HepG2 (cell line): ENCODE data around the gene ELN. TPM values are rescaled to one million over a fixed set of nuclear protein-coding genes. Genes with fewer than 3 reads are reported as not detected.

Experiments
- ATAC-seq: fragments of 200-7000 bp; cut with Tn5 transposase; 3 replicates; pipeline ENCODE4 v1.9.1; 2020; ENCODE audit warnings: mild to moderate bottlenecking, moderate library complexity
- BruUV-seq: library from RNA; stranded (reverse); fragments of 400-500 nt; replicated peaks from 2 replicates; lab custom pipeline; 2021; lab: Mats Ljungman, UMichigan
- CTCF ChIA-PET: fragments of 300-600 bp; formaldehyde crosslinking; extraction: SDS; loops from one replicate; lab custom pipeline; 2021; ENCODE audit warnings: low total read pairs, inconsistent platforms, low intra/inter-chr PET ratio; lab: Yijun Ruan, JAX
- POLR2A ChIA-PET: fragments of 350-600 bp; sonication (Branson Sonifier 250); formaldehyde crosslinking; loops from one replicate; lab custom pipeline; 2020; ENCODE audit warnings: antibody characterized with exemption, inconsistent platforms; lab: Yijun Ruan, JAX
- DNase-seq: peaks from one replicate; pipeline ENCODE4 v3.0.0-alpha.2; 2015; ENCODE audit warnings: low spot score
- FAIRE-seq: peaks from 3 replicates; lab custom pipeline; 2011; peaks lifted over from hg19 to GRCh38; lab: Jason Lieb, UNC
- H2AFZ ChIP-seq: one replicate; pipeline ENCODE4 v1.6.1; 2011; ENCODE audit warnings: low read length, inconsistent platforms
- H3K27ac ChIP-seq: fragments of 300-600 bp; 3 replicates; pipeline ENCODE4 v1.8.0; 2011; ENCODE audit warnings: mixed run types, mild to moderate bottlenecking, mixed read lengths, low read length, inconsistent platforms; ENCODE audit not compliant: insufficient read depth; ENCODE audit errors: extremely low read length
- H3K27me3 ChIP-seq, 2 experiments: fragments of 200-600 bp in 1 of 2; 2 replicates in 1 of 2; 3 replicates in 1 of 2; pipeline versions ENCODE4 v1.6.0 to v1.8.0; 2011; ENCODE audit warnings: low read length in 2 of 2, mild to moderate bottlenecking in 2 of 2, moderate library complexity in 2 of 2, inconsistent platforms in 1 of 2; ENCODE audit not compliant: insufficient read depth in 2 of 2, control insufficient read depth in 1 of 2
- H3K36me3 ChIP-seq, 2 experiments: fragments of 200-600 bp in 1 of 2; replicated peaks in 1 of 2; 2 replicates in 1 of 2; 3 replicates in 1 of 2; pipeline versions ENCODE4 v1.5.1 to v1.8.0; 2011; ENCODE audit warnings: low read length in 2 of 2, inconsistent platforms in 1 of 2; ENCODE audit not compliant: insufficient read depth in 2 of 2, control insufficient read depth in 1 of 2
- H3K4me1 ChIP-seq: 2 replicates; pipeline ENCODE4 v1.5.1; 2012; ENCODE audit warnings: low read length, inconsistent platforms; ENCODE audit not compliant: insufficient read depth
- H3K4me2 ChIP-seq: 2 replicates; pipeline ENCODE4 v1.6.0; 2011; ENCODE audit warnings: low read depth, low read length, inconsistent platforms
- H3K4me3 ChIP-seq, 3 experiments: fragments of 200-600 bp in 1 of 3; sonication (generic), shearing (Covaris generic) in 1 of 3; replicated peaks in 1 of 3; 2 replicates each; pipeline ENCODE4 v1.5.1; 2011 to 2016; ENCODE audit warnings: low read length in 3 of 3, inconsistent platforms in 2 of 3, low read depth in 2 of 3, mild to moderate bottlenecking in 2 of 3, control low read depth in 1 of 3, mixed read lengths in 1 of 3; ENCODE audit not compliant: insufficient read depth in 1 of 3
- H3K79me2 ChIP-seq: one replicate; pipeline ENCODE4 v1.6.1; 2011; ENCODE audit warnings: low read length, inconsistent platforms; ENCODE audit not compliant: insufficient read depth
- H3K9ac ChIP-seq: 2 replicates; pipeline ENCODE4 v1.6.0; 2011; ENCODE audit warnings: mild to moderate bottlenecking, low read depth, low read length, inconsistent platforms; ENCODE audit not compliant: insufficient read depth
- H3K9me3 ChIP-seq: 2 replicates; pipeline ENCODE4 v1.5.1; 2012; ENCODE audit warnings: mild to moderate bottlenecking, low read length
- H4K20me1 ChIP-seq: 2 replicates; pipeline ENCODE4 v1.6.0; 2011; ENCODE audit warnings: inconsistent platforms, mild to moderate bottlenecking, low read length, moderate library complexity; ENCODE audit not compliant: insufficient read depth
- BRCA1 ChIP-seq: sonication (generic); formaldehyde crosslinking; IDR thresholded peaks from 2 replicates; pipeline ENCODE4 v1.4.0; 2020; ENCODE audit warnings: missing genetic modification reagents
- CEBPG ChIP-seq: IDR thresholded peaks from 2 replicates; pipeline ENCODE4 v1.6.1; 2016
- DNMT3B ChIP-seq: conservative IDR thresholded peaks from 2 replicates; pipeline ENCODE4 v1.6.1; 2016; ENCODE audit warnings: missing biosample characterization, control low read depth
- DPF2 ChIP-seq: sonication (generic); formaldehyde crosslinking; IDR thresholded peaks from 2 replicates; pipeline ENCODE4 v1.4.0; 2020; ENCODE audit warnings: mild to moderate bottlenecking, low read depth, missing genetic modification reagents, borderline replicate concordance
- KDM3A ChIP-seq: IDR thresholded peaks from 2 replicates; pipeline ENCODE4 v1.6.1; 2018; ENCODE audit warnings: low read depth, missing compliant biosample characterization
- MEIS1 ChIP-seq: sonication (generic); formaldehyde crosslinking; IDR thresholded peaks from 2 replicates; pipeline ENCODE4 v1.9.0; 2021; ENCODE audit warnings: mild to moderate bottlenecking, missing genetic modification reagents, moderate library complexity, borderline replicate concordance
- PAWR ChIP-seq: sonication (generic); formaldehyde crosslinking; IDR thresholded peaks from 2 replicates; pipeline ENCODE4 v1.4.0; 2020; ENCODE audit warnings: missing genetic modification reagents, mild to moderate bottlenecking, borderline replicate concordance
- PITX1 ChIP-seq: sonication (generic); formaldehyde crosslinking; IDR thresholded peaks from 2 replicates; pipeline ENCODE4 v1.5.1; 2020; ENCODE audit warnings: mild to moderate bottlenecking, missing genetic modification reagents
- POLR2G ChIP-seq: fragments of 200-400 bp; formaldehyde crosslinking; IDR thresholded peaks from 2 replicates; pipeline ENCODE4 v1.6.1; 2018; ENCODE audit warnings: mild to moderate bottlenecking, low read depth, low read length, moderate library complexity
- RFX1 ChIP-seq: fragments of 450-650 bp; IDR thresholded peaks from 2 replicates; pipeline ENCODE4 v1.6.1; 2017
- SALL1 ChIP-seq: sonication (generic); formaldehyde crosslinking; IDR thresholded peaks from 2 replicates; pipeline ENCODE4 v1.8.0; 2022; ENCODE audit warnings: mild to moderate bottlenecking, missing genetic modification reagents
- SMAD9 ChIP-seq: sonication (generic); formaldehyde crosslinking; IDR thresholded peaks from 2 replicates; pipeline ENCODE4 v1.5.1; 2020; ENCODE audit warnings: mild to moderate bottlenecking, missing genetic modification reagents
- SNAPC2 ChIP-seq: sonication (generic); formaldehyde crosslinking; IDR thresholded peaks from 2 replicates; pipeline ENCODE4 v1.8.1; 2022; ENCODE audit warnings: mild to moderate bottlenecking, missing genetic modification reagents
- ZFYVE20 ChIP-seq: sonication (generic); formaldehyde crosslinking; IDR thresholded peaks from 2 replicates; pipeline ENCODE4 v1.8.0; 2023; ENCODE audit warnings: low read depth, mild to moderate bottlenecking, moderate library complexity, missing genetic modification reagents, borderline replicate concordance
- ZNF253 ChIP-seq: sonication (generic); formaldehyde crosslinking; IDR thresholded peaks from 2 replicates; pipeline ENCODE4 v1.8.0; 2022; ENCODE audit warnings: mild to moderate bottlenecking, missing genetic modification reagents, borderline replicate concordance
- WGBS: methylation state at CpG from one replicate; pipeline ENCODE4 v1.1.6; 2017; ENCODE audit warnings: low lambda C conversion rate; 5-methylcytosine and 5-hydroxymethylcytosine counted together
- in situ Hi-C: cut with HindIII; loops from 2 replicates; pipeline ENCODE4 v1.10.0; 2017; ENCODE audit warnings: low pct_unique_long_range_greater_than_20kb; ENCODE audit not compliant: extremely low pct_ligation_motif_present
- intact Hi-C: fragments of 100-400 bp; cut with micrococcal nuclease; formaldehyde crosslinking; loops from one replicate; pipeline ENCODE4 v1.10.0; 2022; ENCODE audit not compliant: unreplicated experiment
- polyA plus RNA-seq, 8 experiments: library from polyadenylated mRNA; depleted of rRNA in 3 of 8; stranded (reverse) in 7 of 8; unstranded in 1 of 8; fragments of >200 nt; fragmentation: Illumina TruSeq in 4 of 8; extraction: Trizol in 4 of 8; gene quantifications; 2 replicates each; pipeline versions ENCODE4 v1.2.1 to v1.2.3, GENCODE V29; 2011 to 2016; ENCODE audit warnings: low read depth in 4 of 8, missing spikeins in 1 of 8, mixed read lengths in 1 of 8; ENCODE audit not compliant: insufficient read depth in 1 of 8
- total RNA-seq, 5 experiments: library from RNA; depleted of rRNA; stranded (reverse); fragments of >200 nt; fragmentation: Illumina TruSeq; extraction: Trizol; gene quantifications; 2 replicates each; pipeline ENCODE4 v1.2.3, GENCODE V29; 2016; ENCODE audit warnings: low read depth in 1 of 5
- TF ChIP-seq, protein P1 (sequence below): sonication (generic); formaldehyde crosslinking; IDR thresholded peaks from 2 replicates; pipeline ENCODE4 v1.4.0; 2020; ENCODE audit warnings: missing genetic modification reagents
- TF ChIP-seq, protein P2 (sequence below): sonication (generic); formaldehyde crosslinking; IDR thresholded peaks from one replicate; pipeline ENCODE4 v1.5.1; 2020; ENCODE audit warnings: mild to moderate bottlenecking, missing genetic modification reagents; ENCODE audit errors: not compliant biosample characterization

The ELN gene
- total and polyA plus RNA-seq, 2 of the 13 experiments (the other 11 are each of a cell fraction or from before 2014, with no cell fraction given) = 0.15 to 0.37 TPM

GRCh38 chr7:74095135-74095534, 67.2 kb downstream of the ELN start:
- ChIA-PET CTCF (no interaction called here), POLR2A (no interaction called here)
- intact Hi-C loops = no loop called here
- Histone ChIP-seq H3K27me3 (no peaks in the 10 kb centered on the region), H4K20me1 (no peaks in the 10 kb centered on the region), H2AFZ (no peak overlapping the region), H3K36me3 (peaks cover 0 to 11% of the 10 kb centered on the region in 2 experiments; a peak in 3 of 5 replicates), H3K27ac (no peak overlapping the region), H3K9me3 (no peaks in the 10 kb centered on the region), H3K79me2 (no peaks in the 10 kb centered on the region), H3K4me1 (no peaks in the 10 kb centered on the region), H3K4me3 (no peak overlapping the region), H3K9ac (no peak overlapping the region), H3K4me2 (no peak overlapping the region)
- DNase-seq = no peak
- no peak for FAIRE-seq
- 95% methylated on average over 5 of the region's 6 CpGs for WGBS
- TF ChIP-seq KDM3A (CRISPR knock-in tag) = no peak
- no peak for TF ChIP-seq DNMT3B (CRISPR knock-in tag)
- TF ChIP-seq PITX1 (CRISPR knock-in tag) = no peak
- TF ChIP-seq MEIS1 (CRISPR knock-in tag) = no peak
- TF ChIP-seq CEBPG (CRISPR knock-in tag) = no peak
- no peak for TF ChIP-seq ZFYVE20 (CRISPR knock-in tag)
- TF ChIP-seq BRCA1 (CRISPR knock-in tag) = no peak
- no peak for TF ChIP-seq SALL1
- TF ChIP-seq SNAPC2 (CRISPR knock-in tag) = no peak
- TF ChIP-seq, protein P1, sequence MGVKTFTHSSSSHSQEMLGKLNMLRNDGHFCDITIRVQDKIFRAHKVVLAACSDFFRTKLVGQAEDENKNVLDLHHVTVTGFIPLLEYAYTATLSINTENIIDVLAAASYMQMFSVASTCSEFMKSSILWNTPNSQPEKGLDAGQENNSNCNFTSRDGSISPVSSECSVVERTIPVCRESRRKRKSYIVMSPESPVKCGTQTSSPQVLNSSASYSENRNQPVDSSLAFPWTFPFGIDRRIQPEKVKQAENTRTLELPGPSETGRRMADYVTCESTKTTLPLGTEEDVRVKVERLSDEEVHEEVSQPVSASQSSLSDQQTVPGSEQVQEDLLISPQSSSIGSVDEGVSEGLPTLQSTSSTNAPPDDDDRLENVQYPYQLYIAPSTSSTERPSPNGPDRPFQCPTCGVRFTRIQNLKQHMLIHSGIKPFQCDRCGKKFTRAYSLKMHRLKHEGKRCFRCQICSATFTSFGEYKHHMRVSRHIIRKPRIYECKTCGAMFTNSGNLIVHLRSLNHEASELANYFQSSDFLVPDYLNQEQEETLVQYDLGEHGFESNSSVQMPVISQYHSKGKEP = no peak
- TF ChIP-seq, protein P2, sequence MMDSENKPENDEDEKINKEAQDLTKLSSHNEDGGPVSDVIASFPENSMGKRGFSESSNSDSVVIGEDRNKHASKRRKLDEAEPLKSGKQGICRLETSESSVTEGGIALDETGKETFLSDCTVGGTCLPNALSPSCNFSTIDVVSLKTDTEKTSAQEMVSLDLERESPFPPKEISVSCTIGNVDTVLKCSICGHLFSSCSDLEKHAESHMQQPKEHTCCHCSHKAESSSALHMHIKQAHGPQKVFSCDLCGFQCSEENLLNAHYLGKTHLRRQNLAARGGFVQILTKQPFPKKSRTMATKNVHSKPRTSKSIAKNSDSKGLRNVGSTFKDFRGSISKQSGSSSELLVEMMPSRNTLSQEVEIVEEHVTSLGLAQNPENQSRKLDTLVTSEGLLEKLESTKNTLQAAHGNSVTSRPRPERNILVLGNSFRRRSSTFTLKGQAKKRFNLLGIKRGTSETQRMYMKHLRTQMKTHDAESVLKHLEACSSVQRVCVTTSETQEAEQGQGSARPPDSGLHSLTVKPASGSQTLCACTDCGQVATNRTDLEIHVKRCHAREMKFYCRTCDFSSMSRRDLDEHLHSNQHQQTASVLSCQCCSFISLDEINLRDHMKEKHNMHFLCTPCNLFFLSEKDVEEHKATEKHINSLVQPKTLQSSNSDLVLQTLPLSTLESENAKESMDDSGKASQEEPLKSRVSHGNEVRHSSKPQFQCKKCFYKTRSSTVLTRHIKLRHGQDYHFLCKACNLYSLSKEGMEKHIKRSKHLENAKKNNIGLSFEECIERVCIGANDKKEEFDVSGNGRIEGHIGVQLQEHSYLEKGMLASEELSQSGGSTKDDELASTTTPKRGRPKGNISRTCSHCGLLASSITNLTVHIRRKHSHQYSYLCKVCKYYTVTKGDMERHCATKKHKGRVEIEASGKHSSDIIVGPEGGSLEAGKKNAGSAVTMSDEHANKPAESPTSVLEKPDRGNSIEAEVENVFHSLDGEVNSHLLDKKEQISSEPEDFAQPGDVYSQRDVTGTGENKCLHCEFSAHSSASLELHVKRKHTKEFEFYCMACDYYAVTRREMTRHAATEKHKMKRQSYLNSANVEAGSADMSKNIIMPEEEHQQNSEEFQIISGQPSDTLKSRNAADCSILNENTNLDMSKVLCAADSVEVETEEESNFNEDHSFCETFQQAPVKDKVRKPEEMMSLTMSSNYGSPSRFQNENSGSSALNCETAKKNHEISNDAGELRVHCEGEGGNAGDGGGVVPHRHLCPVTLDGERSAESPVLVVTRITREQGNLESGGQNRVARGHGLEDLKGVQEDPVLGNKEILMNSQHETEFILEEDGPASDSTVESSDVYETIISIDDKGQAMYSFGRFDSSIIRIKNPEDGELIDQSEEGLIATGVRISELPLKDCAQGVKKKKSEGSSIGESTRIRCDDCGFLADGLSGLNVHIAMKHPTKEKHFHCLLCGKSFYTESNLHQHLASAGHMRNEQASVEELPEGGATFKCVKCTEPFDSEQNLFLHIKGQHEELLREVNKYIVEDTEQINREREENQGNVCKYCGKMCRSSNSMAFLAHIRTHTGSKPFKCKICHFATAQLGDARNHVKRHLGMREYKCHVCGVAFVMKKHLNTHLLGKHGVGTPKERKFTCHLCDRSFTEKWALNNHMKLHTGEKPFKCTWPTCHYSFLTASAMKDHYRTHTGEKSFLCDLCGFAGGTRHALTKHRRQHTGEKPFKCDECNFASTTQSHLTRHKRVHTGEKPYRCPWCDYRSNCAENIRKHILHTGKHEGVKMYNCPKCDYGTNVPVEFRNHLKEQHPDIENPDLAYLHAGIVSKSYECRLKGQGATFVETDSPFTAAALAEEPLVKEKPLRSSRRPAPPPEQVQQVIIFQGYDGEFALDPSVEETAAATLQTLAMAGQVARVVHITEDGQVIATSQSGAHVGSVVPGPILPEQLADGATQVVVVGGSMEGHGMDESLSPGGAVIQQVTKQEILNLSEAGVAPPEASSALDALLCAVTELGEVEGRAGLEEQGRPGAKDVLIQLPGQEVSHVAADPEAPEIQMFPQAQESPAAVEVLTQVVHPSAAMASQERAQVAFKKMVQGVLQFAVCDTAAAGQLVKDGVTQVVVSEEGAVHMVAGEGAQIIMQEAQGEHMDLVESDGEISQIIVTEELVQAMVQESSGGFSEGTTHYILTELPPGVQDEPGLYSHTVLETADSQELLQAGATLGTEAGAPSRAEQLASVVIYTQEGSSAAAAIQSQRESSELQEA (CRISPR knock-in tag) = no peak
- TF ChIP-seq RFX1 = no peak
- TF ChIP-seq DPF2 (CRISPR knock-in tag) = no peak
- TF ChIP-seq SMAD9 (CRISPR knock-in tag) = no peak
- TF ChIP-seq ZNF253 (CRISPR knock-in tag) = no peak
- no peak for TF ChIP-seq POLR2G
- TF ChIP-seq PAWR = no peak
- in situ Hi-C loops = no loop called here
- no peak for ATAC-seq
- BruUV-seq = no TSS peak
